Prostate gland (tissue), 2 donors: ENCODE measurements around the gene CSPG4. TPM values are rescaled to one million over a fixed set of nuclear protein-coding genes. Genes with fewer than 3 reads are reported as not detected.

ENCODE experiments used
- DNase-seq: peaks from one replicate; pipeline ENCODE4 v3.0.0-alpha.2; 2019; ENCODE audit warnings: low spot score
- H3K27ac ChIP-seq, 2 donors: fragments of 200-600 bp; sonication (generic); 2 replicates each; pipeline ENCODE4 v1.5.1; 2017 to 2019
- H3K27me3 ChIP-seq: fragments of 200-600 bp; sonication (generic); replicated peaks from 2 replicates; pipeline ENCODE4 v1.5.1; 2019; ENCODE audit not compliant: insufficient read depth
- H3K36me3 ChIP-seq, 2 donors: fragments of 200-600 bp; sonication (generic); 1 replicate in 1 of 2; 2 replicates in 1 of 2; pipeline versions ENCODE4 v1.5.1 to v1.8.1; 2017 to 2019
- H3K4me1 ChIP-seq: fragments of 200-600 bp; sonication (generic); replicated peaks from 2 replicates; pipeline ENCODE4 v1.5.1; 2019
- H3K4me3 ChIP-seq, 2 donors: fragments of 200-600 bp; sonication (generic); 2 replicates each; pipeline ENCODE4 v1.5.1; 2017 to 2019
- H3K9me3 ChIP-seq: fragments of 200-600 bp; sonication (generic); 2 replicates; pipeline ENCODE4 v1.5.1; 2017
- POLR2A ChIP-seq: fragments of 450-650 bp; IDR thresholded peaks from one replicate; pipeline ENCODE4 v1.6.1; 2016; ENCODE audit warnings: antibody characterized with exemption, mild to moderate bottlenecking
- POLR2AphosphoS5 ChIP-seq: sonication (generic); formaldehyde crosslinking; IDR thresholded peaks from one replicate; pipeline ENCODE4 v1.6.1; 2017; ENCODE audit warnings: antibody characterized with exemption
- WGBS: methylation state at CpG from one replicate; pipeline ENCODE4 v1.1.5; 2018; 5-methylcytosine and 5-hydroxymethylcytosine counted together
- intact Hi-C: fragments of 100-400 bp; cut with DNase I; formaldehyde crosslinking; loops from one replicate; pipeline ENCODE4 v1.14.2; 2022
- total RNA-seq, 2 donors: library from RNA; depleted of rRNA; stranded (reverse); fragments of >200 nt; gene quantifications; one replicate each; pipeline ENCODE4 v1.1.0, GENCODE V29; 2016
- TF ChIP-seq, protein P1 (sequence below), 4 experiments: fragments of 200-600 bp in 2 of 4; fragments of 450-650 bp in 2 of 4; sonication (generic) in 2 of 4; IDR thresholded peaks; 1 replicate in 3 of 4; 2 replicates in 1 of 4; pipeline ENCODE4 v1.5.1; 2016 to 2019; ENCODE audit warnings: antibody characterized with exemption in 4 of 4, mild to moderate bottlenecking in 2 of 4, moderate library complexity in 2 of 4

Gene CSPG4
- total RNA-seq, 2 donors from 2014 or later = 14.3 to 29.4 TPM

DNA sequence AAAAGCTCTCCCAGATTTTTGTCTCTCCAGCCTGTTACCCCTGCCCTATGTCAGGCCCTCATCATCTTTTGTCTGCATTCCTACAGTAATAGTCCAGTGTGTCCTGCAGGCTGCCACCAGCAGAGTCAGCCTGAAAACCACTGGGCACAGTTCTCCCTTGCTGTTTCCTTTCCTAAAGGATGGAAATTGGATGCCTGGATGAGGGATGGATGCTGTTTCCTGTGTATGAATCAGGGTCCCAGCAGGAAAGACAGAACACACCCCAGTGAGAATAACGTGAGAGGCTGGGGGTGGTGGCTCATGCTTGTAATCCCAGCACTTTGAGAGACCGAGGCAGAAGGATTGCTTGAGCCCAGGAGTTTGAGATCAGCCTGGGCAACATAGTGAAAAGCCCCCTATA, 68.3 kb downstream of the CSPG4 start:
- no peaks in the 10 kb centered on the region for H3K9me3 ChIP-seq
- no peak overlapping the region for H3K4me3 ChIP-seq
- no peak overlapping the region for H3K27ac ChIP-seq
- H3K4me1 ChIP-seq = peaks cover 17% of the 10 kb centered on the region
- H3K27me3 ChIP-seq = no peaks in the 10 kb centered on the region
- intact Hi-C loops = loop anchor here (5.0 kb wide), 1 partner anchor 93 kb away; no protein-coding TSS in a partner anchor
- no peak for TF ChIP-seq POLR2A
- TF ChIP-seq, protein P1, sequence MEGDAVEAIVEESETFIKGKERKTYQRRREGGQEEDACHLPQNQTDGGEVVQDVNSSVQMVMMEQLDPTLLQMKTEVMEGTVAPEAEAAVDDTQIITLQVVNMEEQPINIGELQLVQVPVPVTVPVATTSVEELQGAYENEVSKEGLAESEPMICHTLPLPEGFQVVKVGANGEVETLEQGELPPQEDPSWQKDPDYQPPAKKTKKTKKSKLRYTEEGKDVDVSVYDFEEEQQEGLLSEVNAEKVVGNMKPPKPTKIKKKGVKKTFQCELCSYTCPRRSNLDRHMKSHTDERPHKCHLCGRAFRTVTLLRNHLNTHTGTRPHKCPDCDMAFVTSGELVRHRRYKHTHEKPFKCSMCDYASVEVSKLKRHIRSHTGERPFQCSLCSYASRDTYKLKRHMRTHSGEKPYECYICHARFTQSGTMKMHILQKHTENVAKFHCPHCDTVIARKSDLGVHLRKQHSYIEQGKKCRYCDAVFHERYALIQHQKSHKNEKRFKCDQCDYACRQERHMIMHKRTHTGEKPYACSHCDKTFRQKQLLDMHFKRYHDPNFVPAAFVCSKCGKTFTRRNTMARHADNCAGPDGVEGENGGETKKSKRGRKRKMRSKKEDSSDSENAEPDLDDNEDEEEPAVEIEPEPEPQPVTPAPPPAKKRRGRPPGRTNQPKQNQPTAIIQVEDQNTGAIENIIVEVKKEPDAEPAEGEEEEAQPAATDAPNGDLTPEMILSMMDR (IDR thresholded peaks at IDR 0.05) = no peak
- TF ChIP-seq POLR2AphosphoS5 = no peak
- H3K36me3 ChIP-seq = no peaks in the 10 kb centered on the region
- 85% methylated on average over 2 of the region's 2 CpGs for WGBS
- no peak for DNase-seq

DNA sequence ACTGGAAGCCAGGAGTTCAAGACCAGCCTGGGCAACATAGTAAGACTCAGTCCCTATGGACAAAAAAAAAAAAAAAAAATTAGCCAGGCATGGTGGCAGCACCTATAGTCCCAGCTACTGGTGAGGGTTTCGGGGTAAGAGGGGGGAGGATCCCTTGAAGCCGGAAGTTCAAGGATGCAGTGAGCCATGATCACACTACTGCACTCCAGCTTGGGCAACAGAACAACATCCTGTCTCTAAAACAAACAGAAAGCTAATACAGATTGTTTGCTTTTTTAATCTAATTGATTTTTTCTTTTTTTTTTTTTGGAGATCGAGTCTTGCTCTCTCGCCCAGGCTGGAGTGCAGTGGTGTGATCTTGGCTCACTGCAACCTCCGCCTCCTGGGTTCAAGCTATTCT, 71.0 kb downstream of the CSPG4 start:
- 92% methylated on average over 5 of the region's 5 CpGs for WGBS
- Histone ChIP-seq H3K4me3 (no peak overlapping the region), H3K4me1 (peaks cover 16% of the 10 kb centered on the region), H3K9me3 (no peaks in the 10 kb centered on the region), H3K27me3 (no peaks in the 10 kb centered on the region), H3K27ac (no peak overlapping the region), H3K36me3 (no peaks in the 10 kb centered on the region)
- no peak for DNase-seq
- TF ChIP-seq, protein P1 (IDR thresholded peaks at IDR 0.05) = no peak
- TF ChIP-seq POLR2AphosphoS5 = no peak
- TF ChIP-seq POLR2A = no peak
- intact Hi-C loops = loop anchor here (5.0 kb wide), 1 partner anchor 96 kb away; no protein-coding TSS in a partner anchor

DNA sequence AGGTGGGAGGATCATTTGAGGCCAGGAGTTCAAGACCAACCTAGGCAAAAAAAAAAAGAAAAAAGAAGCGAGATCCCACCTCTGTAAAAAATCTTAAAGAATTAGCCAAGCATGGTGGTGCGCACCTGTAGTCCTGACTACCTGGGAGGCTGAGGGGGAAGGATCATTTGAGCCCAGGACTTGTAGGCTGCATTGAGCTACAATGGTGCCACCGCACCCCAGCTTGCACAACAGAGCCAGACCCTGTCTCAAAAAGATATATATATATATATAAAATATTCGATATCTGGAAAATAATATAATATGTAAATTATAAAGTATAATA, 71.5 kb downstream of the CSPG4 start:
- peak overlapping the region in 1 of 2 donors; percentile 82 for H3K27ac ChIP-seq
- TF ChIP-seq POLR2A (no peak), POLR2AphosphoS5 (no peak)
- TF ChIP-seq, protein P1 (IDR thresholded peaks at IDR 0.05) = no peak
- WGBS = 67% methylated on average over 4 of the region's 4 CpGs
- no peaks in the 10 kb centered on the region for H3K9me3 ChIP-seq
- H3K4me3 ChIP-seq = no peak overlapping the region
- intact Hi-C loops = loop anchor here (5.0 kb wide), 1 partner anchor 96 kb away; no protein-coding TSS in a partner anchor
- no peak for DNase-seq
- no peaks in the 10 kb centered on the region for H3K27me3 ChIP-seq
- H3K4me1 ChIP-seq = peaks cover 12% of the 10 kb centered on the region
- no peaks in the 10 kb centered on the region for H3K36me3 ChIP-seq

DNA sequence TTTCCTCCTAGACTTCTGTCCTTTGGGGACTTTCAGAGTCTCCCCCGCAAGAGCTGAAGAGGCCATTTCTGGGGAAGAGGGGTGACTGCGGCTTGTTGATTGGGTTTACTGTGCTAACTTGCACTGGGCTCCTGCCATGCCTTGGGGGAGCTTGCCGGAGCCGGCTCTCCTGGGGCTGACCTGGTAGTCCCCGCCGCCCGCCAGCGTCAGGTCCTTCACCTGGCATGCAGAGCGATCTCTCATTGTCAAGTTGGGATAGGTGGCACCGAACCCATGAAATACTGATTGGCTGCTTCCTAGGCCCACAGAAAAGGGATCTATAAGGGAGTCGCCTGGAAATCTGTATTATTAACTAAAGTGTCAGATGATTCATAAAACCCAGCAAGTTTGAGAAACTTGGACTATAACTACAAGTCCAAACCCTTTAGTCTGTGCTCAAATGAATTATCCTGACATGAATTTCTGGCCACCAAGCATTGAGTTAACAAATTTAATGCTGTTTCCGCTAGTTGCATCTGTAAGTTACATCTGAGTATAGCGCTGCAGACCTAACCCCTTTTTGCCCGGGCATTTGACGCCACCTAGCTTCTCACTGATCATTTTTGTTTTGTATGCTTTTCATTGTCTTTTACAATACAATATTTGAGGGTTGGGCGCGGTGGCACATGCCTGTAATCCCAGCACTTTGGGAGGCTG, 72.0 kb downstream of the CSPG4 start:
- intact Hi-C loops = loop anchor here (5.0 kb wide), 1 partner anchor 97 kb away; no protein-coding TSS in a partner anchor
- H3K27ac ChIP-seq = peak overlapping the region; percentile 82 to 88
- WGBS = 4% methylated on average over 17 of the region's 17 CpGs
- H3K4me1 ChIP-seq = peaks cover 12% of the 10 kb centered on the region
- TF ChIP-seq POLR2AphosphoS5 (no peak), POLR2A (no peak)
- TF ChIP-seq, protein P1 (IDR thresholded peaks at IDR 0.05) = no peak
- H3K27me3 ChIP-seq = no peaks in the 10 kb centered on the region
- H3K36me3 ChIP-seq = no peaks in the 10 kb centered on the region
- no peak for DNase-seq
- no peaks in the 10 kb centered on the region for H3K9me3 ChIP-seq
- peak overlapping the region; percentile 62 to 89 for H3K4me3 ChIP-seq
